ENCODE data around the gene SDS.
A peak's percentile ranks its signal among the peaks of the same experiment; 100 is the strongest.

SDS gene

GRCh38 chr12:113398346-113399290 lies 5.1 kb downstream of the SDS start:
- Histone ChIP-seq H3K14ac (ENCODE audit: low read length) (no peak overlapping the region), H3K4me2 (ENCODE audit: insufficient read depth, low read length, poor library complexity, severe bottlenecking) (no peak overlapping the region), H2BK5ac (ENCODE audit: low read length) (no peak overlapping the region), H2AFZ (ENCODE audit: low read length) (no peak overlapping the region), H3K27ac (replicated peaks; ENCODE audit: low read length) (no peak overlapping the region), H3K9me3 (replicated peaks in 1 of 2; ENCODE audit: control insufficient read depth in 2 of 2, insufficient read depth in 1 of 2, low read depth in 1 of 2, low read length in 2 of 2) (peaks cover 0 to 2% of the 10 kb centered on the region in 2 donors), H3K18ac (ENCODE audit: low read length) (peak overlapping the region; percentile 35), H4K8ac (ENCODE audit: low read depth, low read length) (no peak overlapping the region), H3K4ac (ENCODE audit: low read length) (no peak overlapping the region), H2BK15ac (ENCODE audit: low read length) (no peak overlapping the region), H3K79me1 (ENCODE audit: low read depth, low read length) (no peaks in the 10 kb centered on the region), H3K4me3 (ENCODE audit: low read length in 2 of 2) (no peak overlapping the region), H3K23ac (ENCODE audit: low read depth, low read length, poor library complexity) (peak overlapping the region; percentile 14), H3K4me1 (ENCODE audit: control insufficient read depth in 2 of 2, insufficient read depth in 1 of 2, low read depth in 1 of 2, low read length in 2 of 2) (peaks cover 0 to 7% of the 10 kb centered on the region in 2 donors), H3K27me3 (ENCODE audit: control insufficient read depth in 3 of 3, insufficient read depth in 3 of 3, low read depth in 1 of 3, low read length in 3 of 3) (no peaks in the 10 kb centered on the region), H3K9ac (ENCODE audit: low read depth, low read length, poor library complexity) (no peak overlapping the region), H3K36me3 (replicated peaks in 1 of 2; ENCODE audit: control insufficient read depth in 2 of 2, insufficient read depth in 2 of 2, low read length in 2 of 2) (no peaks in the 10 kb centered on the region), H2BK120ac (ENCODE audit: low read depth, low read length) (no peak overlapping the region), H2AK5ac (ENCODE audit: low read depth, low read length) (peak overlapping the region; percentile 44), H2BK12ac (ENCODE audit: low read length) (no peak overlapping the region), H4K91ac (ENCODE audit: low read depth, low read length, poor library complexity) (no peak overlapping the region)
- no peak for DNase-seq (ENCODE audit: low spot score)
- WGBS, 2 donors (ENCODE audit: extremely low coverage in 2 of 2, insufficient read length in 2 of 2, insufficient replicate concordance in 1 of 2): no CpG with 5 or more reads among the region's 26 CpGs

- Histone ChIP-seq H2AK5ac (ENCODE audit: low read depth, low read length) (peak overlapping the region; percentile 68), H4K8ac (ENCODE audit: low read depth, low read length) (no peak overlapping the region), H3K27me3 (ENCODE audit: control insufficient read depth in 3 of 3, insufficient read depth in 3 of 3, low read depth in 1 of 3, low read length in 3 of 3) (no peaks in the 10 kb centered on the region), H3K4me1 (ENCODE audit: control insufficient read depth in 2 of 2, insufficient read depth in 1 of 2, low read depth in 1 of 2, low read length in 2 of 2) (peaks cover 0 to 7% of the 10 kb centered on the region in 2 donors), H2BK5ac (ENCODE audit: low read length) (peak overlapping the region; percentile 48), H2BK120ac (ENCODE audit: low read depth, low read length) (no peak overlapping the region), H3K14ac (ENCODE audit: low read length) (peak overlapping the region; percentile 64), H4K91ac (ENCODE audit: low read depth, low read length, poor library complexity) (no peak overlapping the region), H3K4me3 (ENCODE audit: low read length in 2 of 2) (no peak overlapping the region), H3K27ac (replicated peaks; ENCODE audit: low read length) (no peak overlapping the region), H3K9ac (ENCODE audit: low read depth, low read length, poor library complexity) (peak overlapping the region; percentile 16), H3K4ac (ENCODE audit: low read length) (no peak overlapping the region), H3K4me2 (ENCODE audit: insufficient read depth, low read length, poor library complexity, severe bottlenecking) (no peak overlapping the region), H3K36me3 (replicated peaks in 1 of 2; ENCODE audit: control insufficient read depth in 2 of 2, insufficient read depth in 2 of 2, low read length in 2 of 2) (no peaks in the 10 kb centered on the region), H2AFZ (ENCODE audit: low read length) (no peak overlapping the region), H2BK12ac (ENCODE audit: low read length) (no peak overlapping the region), H3K9me3 (replicated peaks in 1 of 2; ENCODE audit: control insufficient read depth in 2 of 2, insufficient read depth in 1 of 2, low read depth in 1 of 2, low read length in 2 of 2) (peaks cover 0 to 2% of the 10 kb centered on the region in 2 donors), H3K79me1 (ENCODE audit: low read depth, low read length) (no peaks in the 10 kb centered on the region), H3K23ac (ENCODE audit: low read depth, low read length, poor library complexity) (no peak overlapping the region), H3K18ac (ENCODE audit: low read length) (peak overlapping the region; percentile 74), H2BK15ac (ENCODE audit: low read length) (peak overlapping the region; percentile 67)
- WGBS, 2 donors (ENCODE audit: extremely low coverage in 2 of 2, insufficient read length in 2 of 2, insufficient replicate concordance in 1 of 2): no CpG with 5 or more reads among the region's 10 CpGs
- no peak for DNase-seq (ENCODE audit: low spot score)
These were observed 6.0 kb downstream of the SDS start for GRCh38 chr12:113397497-113398197.

- Histone ChIP-seq H3K27ac (replicated peaks; ENCODE audit: low read length) (no peak overlapping the region), H3K36me3 (replicated peaks in 1 of 2; ENCODE audit: control insufficient read depth in 2 of 2, insufficient read depth in 2 of 2, low read length in 2 of 2) (no peaks in the 10 kb centered on the region), H3K4me1 (ENCODE audit: control insufficient read depth in 2 of 2, insufficient read depth in 1 of 2, low read depth in 1 of 2, low read length in 2 of 2) (peaks cover 0 to 7% of the 10 kb centered on the region in 2 donors), H3K14ac (ENCODE audit: low read length) (peak overlapping the region; percentile 64), H2AK5ac (ENCODE audit: low read depth, low read length) (peak overlapping the region; percentile 68), H2BK12ac (ENCODE audit: low read length) (peak overlapping the region; percentile 49), H4K8ac (ENCODE audit: low read depth, low read length) (no peak overlapping the region), H3K18ac (ENCODE audit: low read length) (peak overlapping the region; percentile 74), H4K91ac (ENCODE audit: low read depth, low read length, poor library complexity) (no peak overlapping the region), H2BK120ac (ENCODE audit: low read depth, low read length) (no peak overlapping the region), H3K4me2 (ENCODE audit: insufficient read depth, low read length, poor library complexity, severe bottlenecking) (no peak overlapping the region), H3K23ac (ENCODE audit: low read depth, low read length, poor library complexity) (peak overlapping the region; percentile 17), H3K79me1 (ENCODE audit: low read depth, low read length) (no peaks in the 10 kb centered on the region), H3K27me3 (ENCODE audit: control insufficient read depth in 3 of 3, insufficient read depth in 3 of 3, low read depth in 1 of 3, low read length in 3 of 3) (no peaks in the 10 kb centered on the region), H2BK15ac (ENCODE audit: low read length) (peak overlapping the region; percentile 67), H3K9me3 (replicated peaks in 1 of 2; ENCODE audit: control insufficient read depth in 2 of 2, insufficient read depth in 1 of 2, low read depth in 1 of 2, low read length in 2 of 2) (peaks cover 0 to 2% of the 10 kb centered on the region in 2 donors), H3K9ac (ENCODE audit: low read depth, low read length, poor library complexity) (peak overlapping the region; percentile 55), H2BK5ac (ENCODE audit: low read length) (peak overlapping the region; percentile 48), H2AFZ (ENCODE audit: low read length) (no peak overlapping the region), H3K4ac (ENCODE audit: low read length) (no peak overlapping the region), H3K4me3 (ENCODE audit: low read length in 2 of 2) (no peak overlapping the region)
- DNase-seq (ENCODE audit: low spot score): no peak
- no CpG with 5 or more reads among the region's 16 CpGs for WGBS, 2 donors (ENCODE audit: extremely low coverage in 2 of 2, insufficient read length in 2 of 2, insufficient replicate concordance in 1 of 2)
These were observed 6.7 kb downstream of the SDS start for GRCh38 chr12:113396828-113397496.
